ENCODE measurements around the gene DENND1A. TPM values are rescaled to one million over a fixed set of nuclear protein-coding genes. Genes with fewer than 3 reads are reported as not detected.
A peak's percentile ranks its signal among the peaks of the same experiment; 100 is the strongest.

The DENND1A gene
- polyA plus RNA-seq, 6 donors from 2014 or later: 4.0 to 9.5 (median 5.3) TPM

- H3K27me3 Mint-ChIP-seq: no peaks in the 10 kb centered on the region
- peaks cover 7 to 13% of the 10 kb centered on the region in 2 donors for H3K36me3 Mint-ChIP-seq
- no peak for ATAC-seq (ENCODE audit: low read depth in 2 of 2)
These were observed 274.8 kb downstream of the DENND1A start for GRCh38 chr9:123654994-123655637.

GRCh38 chr9:123654218-123654993 is 275.5 kb downstream of the DENND1A start:
- Mint-ChIP-seq H3K4me1 (peaks cover 19 to 21% (median 19%) of the 10 kb centered on the region in 3 donors), H3K27ac (peak overlapping the region in 1 of 6 donors; percentile 12), H3K4me3 (peak overlapping the region in 1 of 8 donors; percentile 33), H3K36me3 (peaks cover 7 to 13% of the 10 kb centered on the region in 2 donors), H3K9me3 (no peaks in the 10 kb centered on the region), H3K27me3 (no peaks in the 10 kb centered on the region)
- ATAC-seq (ENCODE audit: low read depth in 2 of 2) (no peak), DNase-seq (no peak)

More at GRCh38 chr9:123654994-123655637, 274.8 kb downstream of the DENND1A start:
- Mint-ChIP-seq H3K4me3 (peak overlapping the region in 1 of 8 donors; percentile 33), H3K27ac (no peak overlapping the region), H3K4me1 (peaks cover 20 to 28% (median 21%) of the 10 kb centered on the region in 3 donors), H3K9me3 (no peaks in the 10 kb centered on the region)
- DNase-seq: no peak

GRCh38 chr9:123652416-123652815 is 277.5 kb downstream of the DENND1A start:
- Mint-ChIP-seq H3K9me3 (no peaks in the 10 kb centered on the region), H3K4me1 (peaks cover 8 to 13% (median 10%) of the 10 kb centered on the region in 3 donors), H3K27ac (peak overlapping the region in 1 of 6 donors; percentile 82), H3K36me3 (peaks cover 7 to 20% of the 10 kb centered on the region in 2 donors), H3K27me3 (no peaks in the 10 kb centered on the region), H3K4me3 (no peak overlapping the region)
- DNase-seq (no peak), ATAC-seq (ENCODE audit: low read depth in 2 of 2) (no peak)

- no peaks in the 10 kb centered on the region for H3K9me3 Mint-ChIP-seq
- no peak overlapping the region for H3K27ac Mint-ChIP-seq
- peaks cover 8 to 13% (median 10%) of the 10 kb centered on the region in 3 donors for H3K4me1 Mint-ChIP-seq
- DNase-seq (no peak), ATAC-seq (ENCODE audit: low read depth in 2 of 2) (no peak)
- no peak overlapping the region for H3K4me3 Mint-ChIP-seq
- no peaks in the 10 kb centered on the region for H3K27me3 Mint-ChIP-seq
- H3K36me3 Mint-ChIP-seq: peaks cover 7 to 20% of the 10 kb centered on the region in 2 donors
These were observed 278.1 kb downstream of the DENND1A start for GRCh38 chr9:123651871-123652270.

GRCh38 chr9:123651273-123651672 is 278.7 kb downstream of the DENND1A start:
- H3K9me3 Mint-ChIP-seq: no peaks in the 10 kb centered on the region
- DNase-seq (no peak), ATAC-seq (ENCODE audit: low read depth in 2 of 2) (no peak)
- H3K4me1 Mint-ChIP-seq: peaks cover 8 to 13% (median 10%) of the 10 kb centered on the region in 3 donors
- no peaks in the 10 kb centered on the region for H3K27me3 Mint-ChIP-seq
- no peak overlapping the region for H3K4me3 Mint-ChIP-seq
- H3K36me3 Mint-ChIP-seq: peaks cover 7 to 24% of the 10 kb centered on the region in 2 donors
- peak overlapping the region in 1 of 6 donors; percentile 44 for H3K27ac Mint-ChIP-seq

GRCh38 chr9:123649909-123650308 is 280.0 kb downstream of the DENND1A start:
- ATAC-seq (ENCODE audit: low read depth in 2 of 2): no peak

GRCh38 chr9:123647145-123647544 is 282.8 kb downstream of the DENND1A start:
- peak overlapping the region in 1 of 6 donors; percentile 36 for H3K27ac Mint-ChIP-seq
- ATAC-seq (ENCODE audit: low read depth in 2 of 2) (no peak), DNase-seq (no peak)
- H3K4me1 Mint-ChIP-seq: peaks cover 0 to 13% (median 3%) of the 10 kb centered on the region in 3 donors
- H3K27me3 Mint-ChIP-seq: no peaks in the 10 kb centered on the region
- H3K36me3 Mint-ChIP-seq: peaks cover 7 to 32% of the 10 kb centered on the region in 2 donors
- H3K9me3 Mint-ChIP-seq: no peaks in the 10 kb centered on the region
- H3K4me3 Mint-ChIP-seq: no peak overlapping the region

More at GRCh38 chr9:123649909-123650308, 280.0 kb downstream of the DENND1A start:
- Mint-ChIP-seq H3K27ac (no peak overlapping the region), H3K4me1 (peaks cover 3 to 13% (median 7%) of the 10 kb centered on the region in 3 donors), H3K27me3 (no peaks in the 10 kb centered on the region), H3K36me3 (peaks cover 7 to 27% of the 10 kb centered on the region in 2 donors), H3K4me3 (no peak overlapping the region), H3K9me3 (no peaks in the 10 kb centered on the region)
- no peak for DNase-seq

GRCh38 chr9:123645762-123646161 is 284.2 kb downstream of the DENND1A start:
- Mint-ChIP-seq H3K9me3 (no peaks in the 10 kb centered on the region), H3K36me3 (peaks cover 0 to 23% of the 10 kb centered on the region in 2 donors), H3K27ac (peak overlapping the region in 1 of 6 donors; percentile 60), H3K4me3 (no peak overlapping the region), H3K4me1 (peaks cover 0 to 13% (median 3%) of the 10 kb centered on the region in 3 donors), H3K27me3 (no peaks in the 10 kb centered on the region)
- no peak for DNase-seq
- no peak for ATAC-seq (ENCODE audit: low read depth in 2 of 2)

GRCh38 chr9:123645126-123645525 is 284.8 kb downstream of the DENND1A start:
- H3K4me1 Mint-ChIP-seq: peaks cover 0 to 13% (median 3%) of the 10 kb centered on the region in 3 donors
- DNase-seq (no peak), ATAC-seq (ENCODE audit: low read depth in 2 of 2) (no peak)
- H3K4me3 Mint-ChIP-seq: no peak overlapping the region
- no peak overlapping the region for H3K27ac Mint-ChIP-seq
- H3K27me3 Mint-ChIP-seq: no peaks in the 10 kb centered on the region
- H3K9me3 Mint-ChIP-seq: no peaks in the 10 kb centered on the region
- H3K36me3 Mint-ChIP-seq: peaks cover 0 to 23% of the 10 kb centered on the region in 2 donors

- Mint-ChIP-seq H3K27me3 (no peaks in the 10 kb centered on the region), H3K36me3 (peaks cover 0 to 23% of the 10 kb centered on the region in 2 donors), H3K4me1 (peaks cover 0 to 3% (median under 1%) of the 10 kb centered on the region in 3 donors), H3K27ac (no peak overlapping the region), H3K4me3 (no peak overlapping the region), H3K9me3 (no peaks in the 10 kb centered on the region)
- DNase-seq: no peak
- ATAC-seq (ENCODE audit: low read depth in 2 of 2): no peak
These were observed 286.4 kb downstream of the DENND1A start for GRCh38 chr9:123643518-123643917.

- H3K4me3 Mint-ChIP-seq: no peak overlapping the region
- no peak overlapping the region for H3K27ac Mint-ChIP-seq
- H3K27me3 Mint-ChIP-seq: no peaks in the 10 kb centered on the region
- H3K36me3 Mint-ChIP-seq: peaks cover 0 to 18% of the 10 kb centered on the region in 2 donors
- H3K9me3 Mint-ChIP-seq: no peaks in the 10 kb centered on the region
- peaks cover 6 to 12% (median 10%) of the 10 kb centered on the region in 3 donors for H3K4me1 Mint-ChIP-seq
- DNase-seq: no peak
- no peak for ATAC-seq (ENCODE audit: low read depth in 2 of 2)
These were observed 287.3 kb downstream of the DENND1A start for GRCh38 chr9:123642291-123643278.

- H3K27ac Mint-ChIP-seq: peak overlapping the region in 1 of 6 donors; percentile 78
- H3K36me3 Mint-ChIP-seq: peaks cover 0 to 10% of the 10 kb centered on the region in 2 donors
- peaks cover 7 to 16% (median 14%) of the 10 kb centered on the region in 3 donors for H3K4me1 Mint-ChIP-seq
- no peaks in the 10 kb centered on the region for H3K27me3 Mint-ChIP-seq
- DNase-seq (no peak), ATAC-seq (ENCODE audit: low read depth in 2 of 2) (no peak)
- no peak overlapping the region for H3K4me3 Mint-ChIP-seq
- H3K9me3 Mint-ChIP-seq: no peaks in the 10 kb centered on the region
These were observed 289.1 kb downstream of the DENND1A start for GRCh38 chr9:123640792-123641222.

- Mint-ChIP-seq H3K36me3 (peaks cover 0 to 4% of the 10 kb centered on the region in 2 donors), H3K4me3 (peak overlapping the region in 1 of 8 donors; percentile 36), H3K4me1 (peaks cover 7 to 16% (median 14%) of the 10 kb centered on the region in 3 donors), H3K27ac (peak overlapping the region in 1 of 6 donors; percentile 33), H3K27me3 (no peaks in the 10 kb centered on the region), H3K9me3 (no peaks in the 10 kb centered on the region)
- DNase-seq (no peak), ATAC-seq (ENCODE audit: low read depth in 2 of 2) (no peak)
These were observed 290.2 kb downstream of the DENND1A start for GRCh38 chr9:123639743-123640142.

Data from naive B cell (primary cell).